GM18870 (cell line): ENCODE measurements around the gene MVD.

Experiments used
- ATAC-seq: cut with Tn5 transposase; IDR thresholded peaks from one replicate; pipeline ENCODE4 v1.9.1; 2021; ENCODE audit warnings: moderate library complexity; ENCODE audit not compliant: unreplicated experiment

The MVD gene

GRCh38 chr16:88697116-88697830, 34.4 kb upstream of the MVD start:
- ATAC-seq, result no peak

- ATAC-seq, result no peak
These were observed 33.5 kb upstream of the MVD start for GRCh38 chr16:88696441-88696840.

GRCh38 chr16:88695753-88696152, 32.9 kb upstream of the MVD start:
- ATAC-seq, result no peak

GRCh38 chr16:88695218-88695617, 32.3 kb upstream of the MVD start:
- ATAC-seq, result no peak

GRCh38 chr16:88694221-88695087, 31.6 kb upstream of the MVD start:
- no peak for ATAC-seq

- ATAC-seq, result no peak
These were observed 30.7 kb upstream of the MVD start for GRCh38 chr16:88693420-88694177.

GRCh38 chr16:88692861-88693260, 30.0 kb upstream of the MVD start:
- ATAC-seq, result no peak

- ATAC-seq, result no peak
These were observed 29.2 kb upstream of the MVD start for GRCh38 chr16:88691924-88692560.

- no peak for ATAC-seq
These were observed 28.4 kb upstream of the MVD start for GRCh38 chr16:88691129-88691813.

- ATAC-seq, result no peak
These were observed 27.6 kb upstream of the MVD start for GRCh38 chr16:88690341-88691128.

GRCh38 chr16:88688013-88688778, 25.3 kb upstream of the MVD start:
- ATAC-seq, result no peak

- ATAC-seq, result no peak
These were observed 24.8 kb upstream of the MVD start for GRCh38 chr16:88687676-88688012.

GRCh38 chr16:88687254-88687576, 24.3 kb upstream of the MVD start:
- ATAC-seq, result no peak

GRCh38 chr16:88686439-88687253, 23.8 kb upstream of the MVD start, which contains the start of gene SNAI3:
Gene SNAI3 (minus strand): TSS chr16:88686507. CDS start chr16:88686406, 101 bp downstream.
- no peak for ATAC-seq

GRCh38 chr16:88686062-88686438, 23.2 kb upstream of the MVD start:
- ATAC-seq, result no peak

GRCh38 chr16:88685156-88686061, 22.5 kb upstream of the MVD start:
- ATAC-seq, result no peak

- no peak for ATAC-seq
These were observed 21.8 kb upstream of the MVD start for GRCh38 chr16:88684569-88685155.
